GM18517 (cell line): ENCODE results near the gene DLX6.
"Not testable (repeated sequence)": the region's sequence is repeated elsewhere in the genome, so short reads cannot be mapped to it uniquely, and the experiment has no call there.

Source experiments
- ATAC-seq: cut with Tn5 transposase; IDR thresholded peaks from one replicate; pipeline ENCODE4 v1.9.1; 2021; ENCODE audit warnings: mild to moderate bottlenecking, moderate library complexity; ENCODE audit not compliant: unreplicated experiment

DLX6 gene

DNA sequence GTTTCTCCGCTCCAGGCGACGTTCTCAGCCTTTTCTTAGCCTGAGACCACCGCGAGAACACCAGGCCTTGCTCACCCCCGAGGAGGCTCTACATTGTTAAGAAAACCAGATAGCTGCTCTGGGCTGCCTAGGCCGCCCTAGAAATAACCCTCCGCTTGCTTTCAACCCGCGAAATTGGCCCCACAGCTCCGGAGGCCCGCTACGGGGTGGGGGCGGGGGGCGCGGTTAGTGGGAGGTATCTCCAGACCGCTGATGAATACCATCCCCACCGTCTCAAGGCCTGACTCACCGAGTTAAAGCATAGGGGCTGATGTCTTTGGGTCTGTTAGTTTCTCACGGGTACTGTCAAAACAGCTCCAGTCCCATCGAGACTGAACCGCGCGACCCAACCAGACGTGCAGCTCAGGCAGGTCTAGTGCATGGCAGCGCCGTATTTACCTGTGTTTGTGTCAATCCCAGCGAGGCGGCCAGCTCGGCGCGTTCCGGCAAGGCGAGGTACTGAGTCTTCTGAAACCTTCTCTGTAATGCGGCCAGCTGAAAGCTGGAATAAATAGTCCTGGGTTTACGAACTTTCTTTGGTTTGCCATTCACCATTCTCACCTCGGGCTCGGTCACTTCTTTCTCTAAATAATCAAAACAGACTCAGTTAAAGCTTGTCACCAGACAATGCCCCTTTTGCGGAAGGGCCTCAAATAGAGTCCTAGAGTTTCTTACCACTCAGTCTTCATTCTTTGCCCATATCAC is 16.6 kb downstream of the DLX6 start:
- no peak for ATAC-seq

DNA sequence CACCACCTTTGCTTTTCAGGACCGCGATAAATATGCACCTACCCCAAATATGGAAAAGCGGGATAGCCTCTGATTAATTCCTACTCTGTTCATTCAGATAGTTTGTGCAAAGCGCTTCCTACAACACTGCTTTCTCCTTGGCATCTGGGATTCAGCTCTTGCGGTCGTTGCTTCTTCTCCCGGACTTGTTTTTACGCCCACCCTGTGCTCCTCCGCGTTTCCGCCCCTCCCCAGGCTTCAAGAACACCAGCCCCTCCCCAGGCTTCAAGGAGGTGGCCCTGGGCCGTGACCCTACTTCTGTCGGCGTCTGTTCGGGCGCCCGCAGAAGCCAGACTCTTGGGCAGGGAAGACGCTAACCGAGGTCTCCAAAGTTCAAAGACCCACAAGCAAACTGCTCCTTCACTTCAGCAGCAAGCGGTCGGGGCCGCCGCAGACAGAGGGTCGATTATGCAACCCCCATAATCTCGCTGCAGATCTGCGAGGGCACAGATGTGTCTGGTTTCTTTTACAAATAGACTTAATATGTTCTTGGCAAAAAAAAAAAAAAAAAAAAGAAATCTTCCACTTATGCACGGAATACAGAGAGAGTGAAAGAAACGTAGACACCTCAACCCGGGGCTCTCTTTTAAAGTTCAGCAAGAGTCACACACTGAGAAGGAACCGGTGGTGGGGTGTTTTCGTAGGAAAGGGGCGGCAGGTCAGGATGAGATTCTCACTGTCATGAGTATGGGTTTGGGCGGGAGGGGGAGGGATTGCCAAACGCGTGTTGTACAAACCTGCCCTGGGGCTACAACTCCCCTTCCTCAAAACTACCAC is 17.3 kb downstream of the DLX6 start:
- ATAC-seq = no peak

DNA sequence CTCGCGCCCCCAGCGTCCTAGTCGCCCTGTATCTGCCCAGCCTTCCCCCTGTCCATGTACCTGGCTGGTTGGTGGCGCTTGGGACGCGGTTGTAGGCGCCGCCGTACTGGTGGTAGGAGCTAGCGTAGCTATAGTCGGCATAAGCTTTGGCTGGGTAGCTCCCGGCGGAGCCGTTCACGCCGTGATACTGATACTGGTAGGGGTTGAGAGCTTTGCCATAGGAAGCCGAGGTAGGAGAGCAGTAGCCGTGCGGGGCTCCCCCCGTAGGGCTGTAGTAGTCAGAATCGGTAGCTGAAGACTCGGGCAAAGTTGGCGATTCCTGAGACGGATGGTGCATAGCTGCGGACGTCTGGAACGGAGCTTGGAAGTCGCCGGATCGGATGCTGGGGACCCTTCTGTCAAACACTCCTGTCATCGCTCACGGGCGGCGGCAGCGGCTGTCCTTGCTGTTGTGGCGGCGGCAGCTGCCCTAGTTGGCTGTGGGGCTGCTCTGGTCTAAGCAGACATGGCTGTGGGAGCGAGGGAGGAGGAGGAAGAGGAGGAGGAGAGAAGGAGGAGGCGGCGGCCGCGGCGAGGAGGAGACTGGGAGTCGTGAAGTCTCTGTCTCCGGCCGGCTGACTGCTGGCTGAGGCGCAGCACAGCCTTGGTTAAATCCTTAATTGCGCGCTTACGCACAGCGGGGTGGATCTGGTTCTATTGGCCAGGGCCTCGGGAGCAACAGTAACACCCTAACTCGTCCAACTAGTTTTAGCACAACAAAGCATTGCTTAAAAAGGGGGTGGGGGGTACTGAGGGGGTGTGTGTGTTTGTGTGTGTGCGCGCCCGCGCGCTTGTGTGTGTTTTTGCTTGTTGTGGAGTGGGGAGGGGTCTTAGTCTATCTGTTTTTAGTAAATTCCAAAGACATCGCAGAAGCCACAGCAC is 19.1 kb downstream of the DLX6 start, which contains the start of gene DLX5:
TSS of gene DLX5 (minus strand) at position 623 of the 921 bp plus-strand sequence. CDS start at position 415, 208 bp downstream.
- no peak for ATAC-seq

DNA sequence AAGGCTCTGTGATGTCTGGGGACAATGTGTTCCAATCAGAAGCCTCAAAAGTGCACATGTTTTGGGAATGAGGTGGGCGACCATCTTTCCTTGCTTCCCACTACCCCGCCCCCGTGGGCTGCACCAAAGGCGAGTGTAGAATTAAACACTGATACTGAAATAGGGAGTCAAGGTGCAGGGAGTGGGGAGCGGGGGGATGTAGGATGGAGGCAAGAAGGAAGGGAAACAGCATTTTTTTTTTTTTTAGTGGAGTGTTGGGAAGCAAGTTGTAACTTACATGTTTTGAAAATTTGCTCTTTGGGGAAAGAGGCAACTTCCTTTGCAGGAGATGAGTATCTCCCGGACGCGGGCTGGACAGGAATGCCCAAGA is 19.8 kb downstream of the DLX6 start:
- no peak for ATAC-seq

DNA sequence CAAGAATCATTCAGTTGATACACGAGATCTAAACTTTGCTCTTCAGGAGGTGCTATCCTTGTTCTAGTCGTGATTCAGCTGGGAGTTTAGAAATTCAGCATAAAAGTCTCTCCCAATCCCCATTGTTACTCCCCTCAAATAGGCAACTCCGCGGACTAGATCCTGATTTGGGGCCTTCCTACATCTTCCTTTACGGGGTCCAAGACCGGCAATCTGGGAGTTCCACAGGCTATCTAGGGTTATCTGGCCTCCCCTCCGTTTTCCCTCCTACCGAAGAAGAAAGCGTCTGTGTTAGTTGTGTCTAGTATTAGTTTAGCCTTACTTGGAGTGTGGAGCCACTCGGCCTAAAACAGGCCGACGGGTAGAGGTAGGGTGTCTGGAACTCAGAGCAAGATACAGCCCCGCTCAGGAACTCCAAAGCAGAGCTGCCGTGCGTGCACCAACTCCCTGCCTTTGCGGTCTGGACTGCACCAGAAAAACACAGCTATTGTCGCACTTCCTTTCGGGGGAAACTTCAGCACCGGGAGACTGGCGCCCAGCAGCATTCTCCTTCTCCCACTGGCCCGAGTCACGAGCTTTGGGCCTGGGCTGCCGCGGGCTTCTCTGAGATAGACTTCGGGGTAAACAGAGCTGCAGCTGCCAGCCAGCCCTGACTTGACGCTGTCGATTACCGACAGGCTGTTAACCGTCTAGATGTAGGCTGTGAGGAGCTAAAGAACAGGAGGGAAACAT is 20.8 kb downstream of the DLX6 start:
- ATAC-seq = no peak

DNA sequence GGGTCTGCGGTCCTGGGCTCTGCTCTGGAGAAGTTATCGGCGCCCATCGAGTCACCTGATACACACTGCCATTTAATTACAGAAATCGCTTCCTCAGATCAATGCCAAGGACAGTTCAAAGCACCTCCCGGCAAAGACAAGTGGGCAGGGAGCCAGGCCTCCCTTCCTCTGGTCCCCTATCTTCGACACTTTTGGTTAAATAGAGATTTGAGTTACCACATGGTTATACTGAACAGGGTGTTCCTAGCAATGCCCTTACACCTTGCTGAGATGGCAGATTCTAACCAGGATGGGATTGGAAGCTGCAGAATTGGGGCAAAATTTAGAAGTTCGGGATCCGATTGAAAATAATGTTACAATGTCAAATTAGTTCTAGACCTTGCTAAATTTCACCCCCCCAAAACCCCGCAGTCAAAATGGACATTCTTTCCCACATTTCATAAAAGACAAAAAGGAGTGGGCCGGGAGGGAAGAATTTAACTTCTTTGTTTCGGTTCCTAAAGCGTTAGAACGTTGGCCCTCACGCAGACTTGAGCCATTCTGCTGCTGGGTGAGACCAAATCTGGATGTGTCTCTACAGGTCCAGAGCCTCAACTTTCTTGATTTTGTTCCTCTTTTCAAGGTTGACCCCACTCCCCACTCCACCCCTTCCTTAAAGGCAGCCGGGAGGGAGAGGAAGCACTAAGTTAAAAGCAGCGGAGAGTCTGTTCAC is 21.5 kb downstream of the DLX6 start:
- ATAC-seq = no peak

DNA sequence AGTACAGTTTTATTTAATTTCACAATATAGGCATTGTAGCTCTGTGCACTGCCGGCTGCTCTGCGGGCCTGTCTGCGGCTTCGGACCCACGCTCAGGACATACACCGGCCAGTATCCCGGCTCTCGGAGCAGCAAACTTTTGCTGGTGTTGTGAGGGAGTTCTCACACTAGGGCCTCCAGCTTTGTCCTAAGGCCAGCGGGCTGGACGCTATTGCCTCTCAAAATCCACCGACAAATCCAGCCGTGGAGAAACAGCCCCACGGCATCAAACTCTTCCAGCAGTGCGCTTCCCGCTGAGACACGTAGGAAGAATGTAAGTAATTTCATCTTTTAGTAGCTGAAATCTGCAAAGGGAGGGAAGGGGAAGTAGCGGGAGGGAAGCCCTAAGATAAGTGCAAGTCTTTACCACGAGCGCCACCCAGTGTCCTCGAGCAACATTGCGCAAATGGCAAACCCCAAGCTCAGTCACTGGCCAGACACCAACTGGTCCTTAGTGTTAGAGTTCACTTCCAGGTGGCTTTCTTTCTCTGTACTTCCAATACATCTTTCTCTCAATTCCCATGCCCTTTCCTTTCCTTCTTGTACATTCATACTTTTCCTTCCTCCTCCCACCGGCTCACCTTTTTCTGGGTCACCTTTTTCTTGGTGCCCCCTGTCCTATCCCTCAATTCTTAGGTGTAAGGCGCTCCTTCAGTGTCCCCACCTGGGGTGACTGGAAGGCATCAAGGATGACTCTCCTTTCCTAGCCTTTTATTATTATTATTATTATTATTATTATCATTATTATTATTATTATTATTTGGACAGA is 22.3 kb downstream of the DLX6 start:
- peak; percentile 96 for ATAC-seq

DNA sequence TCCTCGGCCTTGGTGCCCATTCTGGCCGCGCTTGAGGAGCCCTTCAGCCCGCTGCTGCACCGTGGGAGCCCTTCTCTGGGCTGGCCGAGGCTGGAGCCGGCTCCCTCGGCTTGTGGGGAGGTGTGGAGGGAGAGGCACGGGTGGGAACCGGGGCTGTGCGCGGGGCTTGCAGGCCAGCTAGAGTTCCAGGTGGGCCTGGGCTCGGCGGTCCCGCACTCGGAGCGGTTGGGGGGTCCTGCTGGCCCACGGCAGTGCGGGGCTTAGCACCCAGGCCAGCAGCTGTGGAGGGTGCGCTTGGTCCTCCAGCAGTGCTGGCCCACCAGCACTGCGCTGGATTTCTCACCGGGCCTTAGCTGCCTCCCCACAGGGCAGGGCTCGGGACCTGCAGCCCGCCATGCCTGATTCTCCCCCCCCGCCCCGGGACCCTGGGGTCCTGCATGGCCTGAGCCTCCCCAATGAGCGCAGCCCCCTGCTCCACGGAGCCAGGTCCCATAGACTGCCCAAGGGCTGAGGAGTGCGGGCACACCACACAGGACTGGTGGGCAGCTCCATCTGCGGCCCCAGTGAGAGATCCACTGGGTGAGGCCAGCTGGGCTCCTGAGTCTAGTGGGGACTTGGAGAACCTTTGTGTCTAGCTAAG is 29.0 kb downstream of the DLX6 start:
- ATAC-seq = not testable (repeated sequence)

DNA sequence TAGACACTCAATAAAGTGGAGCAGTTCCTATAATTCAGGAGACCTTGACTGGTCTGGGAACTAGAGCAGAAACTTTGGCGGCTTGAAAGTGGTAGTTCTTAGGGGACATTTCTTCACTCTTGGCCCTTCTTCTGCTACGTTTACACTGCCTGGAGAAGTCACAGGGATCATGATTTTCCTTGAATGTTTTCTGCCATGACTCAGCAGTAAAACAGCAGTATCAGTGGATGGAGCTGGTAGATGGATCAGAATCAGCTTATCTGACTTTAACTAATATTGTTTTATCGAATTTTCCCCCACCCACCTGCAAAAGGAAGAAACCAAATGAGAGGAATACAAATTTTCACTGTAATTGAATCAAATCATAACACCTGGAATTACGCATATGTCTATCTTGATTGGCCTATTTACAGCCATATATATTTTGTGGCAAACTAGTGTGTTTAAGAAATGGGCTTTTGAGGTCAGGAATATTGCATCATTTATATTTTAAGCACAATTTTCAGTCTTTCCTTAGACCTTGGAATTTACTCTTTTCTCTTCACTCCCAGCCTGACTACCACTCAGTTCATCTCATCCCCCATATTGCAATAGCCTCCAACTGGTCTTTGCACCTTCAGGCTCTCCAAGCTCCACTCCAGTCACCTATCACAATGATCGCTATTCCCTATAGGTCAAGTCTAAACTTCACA is 34.2 kb downstream of the DLX6 start:
- ATAC-seq = no peak

DNA sequence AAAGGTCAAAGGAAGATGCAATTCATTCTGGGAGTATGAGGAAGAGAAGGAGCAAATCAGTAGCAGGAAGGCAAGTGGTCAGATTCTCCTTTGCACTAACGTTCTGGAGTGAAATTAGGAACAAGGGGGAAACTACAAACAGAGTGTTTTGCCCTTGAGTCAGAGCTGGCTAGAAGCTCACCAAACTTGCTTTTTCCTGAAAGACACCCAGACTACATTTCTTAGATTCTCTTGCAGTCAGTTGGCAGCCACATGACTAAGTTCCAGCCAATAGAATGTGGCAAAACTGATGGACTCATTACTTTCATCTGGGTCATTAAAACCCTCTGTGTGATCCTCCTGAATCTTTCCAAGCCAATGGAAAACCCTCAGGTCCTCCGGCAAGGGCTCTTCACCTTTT is 37.9 kb downstream of the DLX6 start:
- ATAC-seq = no peak
